Amygdala (tissue), 56 donors: ENCODE results near the gene CHL1.

ENCODE experiments used
- DNase-seq, 56 donors: peaks; one replicate each; lab custom pipeline; 2025; lab: John Stamatoyannopoulos, UW

The CHL1 gene

GRCh38 chr3:217099-217813 lies 20.7 kb downstream of the CHL1 start:
- no peak for DNase-seq

GRCh38 chr3:217948-218347 lies 21.4 kb downstream of the CHL1 start:
- DNase-seq, result no peak

DNA sequence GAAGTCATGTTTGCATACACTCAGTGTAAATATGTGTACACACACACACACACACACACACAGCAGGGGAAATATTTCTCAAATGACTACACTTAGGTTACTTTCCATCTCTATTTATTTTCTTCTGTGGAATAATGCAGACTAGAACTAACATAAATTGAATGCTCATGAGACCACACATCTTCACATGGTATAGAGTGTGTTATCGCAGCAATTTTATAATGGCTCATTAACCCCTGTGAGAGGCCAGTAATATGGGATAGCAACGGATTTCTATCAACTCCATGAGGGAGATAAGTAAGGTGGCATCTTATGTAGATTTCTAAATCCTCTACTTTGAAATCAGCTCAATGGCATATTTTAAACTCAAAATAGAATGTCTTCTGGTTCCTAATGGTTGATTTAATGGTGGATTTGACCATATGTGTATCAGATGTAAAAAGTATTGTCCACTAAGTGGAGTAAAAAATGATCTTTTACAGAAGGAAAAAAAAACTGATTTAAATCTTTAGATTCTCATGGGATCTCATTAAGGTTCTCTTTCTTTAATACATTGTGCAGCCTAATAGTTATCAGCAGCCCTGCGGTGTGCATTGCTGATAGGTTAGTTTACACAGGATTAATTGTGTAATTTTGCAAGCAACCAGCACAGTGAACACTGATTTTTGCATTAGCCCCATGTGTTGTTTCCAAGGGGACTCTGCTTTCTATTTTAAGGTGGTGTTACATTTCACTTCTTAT lies 32.0 kb downstream of the CHL1 start:
- DNase-seq, result no peak

DNA sequence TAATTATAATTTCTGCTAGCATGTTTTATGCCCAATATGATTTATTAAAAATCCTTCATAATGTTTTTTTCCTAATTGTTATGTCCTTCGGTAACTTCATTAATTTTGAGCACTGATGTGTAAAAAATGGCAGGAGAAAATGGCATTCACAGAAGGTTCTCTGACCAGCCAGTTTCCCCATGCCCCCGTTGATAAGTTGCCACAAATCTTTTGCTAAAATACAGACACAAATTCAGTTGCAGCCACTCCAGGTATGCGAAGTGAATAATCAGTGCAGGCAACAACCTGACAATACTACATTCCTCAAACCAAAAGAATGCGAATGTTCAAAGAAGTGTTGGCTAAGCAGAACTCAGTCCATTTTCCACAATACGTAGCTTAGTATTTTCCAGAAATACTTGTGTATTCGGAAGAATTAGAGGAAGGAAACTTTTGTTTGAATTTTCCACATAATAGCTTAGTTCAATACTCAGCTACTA lies 32.7 kb downstream of the CHL1 start:
- DNase-seq, result no peak

GRCh38 chr3:236881-237280 lies 40.3 kb downstream of the CHL1 start:
- no peak for DNase-seq

GRCh38 chr3:242602-243355 lies 46.2 kb downstream of the CHL1 start:
- no peak for DNase-seq

DNA sequence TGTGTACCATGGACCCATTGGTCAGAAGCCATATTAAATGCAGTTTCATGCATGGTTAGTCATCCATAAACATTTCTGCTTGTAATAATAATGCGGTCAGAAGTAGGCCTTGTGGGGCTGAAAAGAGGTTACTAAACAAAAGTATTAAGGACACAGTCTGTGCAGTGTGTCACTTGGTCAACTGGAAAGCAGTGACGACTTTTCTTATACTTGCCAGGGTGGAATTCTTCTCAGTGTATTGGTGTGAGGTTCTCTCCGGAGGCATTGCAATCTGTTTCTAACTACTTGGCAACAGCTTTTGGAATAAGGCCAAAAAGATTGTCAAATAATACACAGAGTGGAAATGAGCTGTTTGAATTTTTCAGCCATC lies 46.8 kb downstream of the CHL1 start:
- DNase-seq, result peak in 4 of 56 donors; percentile 2 to 8 (median 5)

- no peak for DNase-seq
These were observed 47.5 kb downstream of the CHL1 start for GRCh38 chr3:244041-244440.

GRCh38 chr3:247916-248315 lies 51.4 kb downstream of the CHL1 start:
- no peak for DNase-seq

- DNase-seq, result no peak
These were observed 52.4 kb downstream of the CHL1 start for GRCh38 chr3:248864-249520.

DNA sequence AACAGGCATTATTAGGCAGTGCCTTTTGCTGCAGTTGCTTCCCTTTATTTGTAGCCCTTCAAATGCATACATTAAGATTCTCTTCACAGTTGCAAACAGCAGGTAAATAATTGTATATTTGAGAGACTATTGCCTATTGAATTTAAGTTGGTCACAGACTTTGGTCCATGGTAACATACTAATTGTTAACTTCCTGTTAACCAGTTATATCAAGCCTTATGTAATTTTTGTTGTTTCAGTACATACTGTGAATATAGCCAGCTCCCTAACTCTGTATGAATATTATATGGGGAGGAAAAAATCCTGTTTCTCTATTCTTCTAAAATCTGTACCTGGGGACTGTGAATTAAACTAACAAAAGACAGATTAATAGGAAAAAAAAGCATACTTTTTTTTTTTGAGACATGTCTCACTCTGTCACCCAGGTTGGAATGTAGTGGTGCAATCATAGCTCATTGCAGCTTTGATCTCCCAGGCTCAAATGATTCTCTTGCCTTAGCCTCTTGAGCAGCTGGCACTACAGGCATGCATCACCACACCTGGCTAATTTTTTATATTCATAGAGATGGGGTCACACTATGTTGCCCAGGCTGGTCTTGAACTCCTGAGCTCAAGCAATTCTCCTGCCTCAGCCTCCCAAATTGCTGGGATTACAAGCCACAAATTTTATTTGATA lies 53.2 kb downstream of the CHL1 start:
- no peak for DNase-seq

- DNase-seq, result no peak
These were observed 59.9 kb downstream of the CHL1 start for GRCh38 chr3:256501-256900.

DNA sequence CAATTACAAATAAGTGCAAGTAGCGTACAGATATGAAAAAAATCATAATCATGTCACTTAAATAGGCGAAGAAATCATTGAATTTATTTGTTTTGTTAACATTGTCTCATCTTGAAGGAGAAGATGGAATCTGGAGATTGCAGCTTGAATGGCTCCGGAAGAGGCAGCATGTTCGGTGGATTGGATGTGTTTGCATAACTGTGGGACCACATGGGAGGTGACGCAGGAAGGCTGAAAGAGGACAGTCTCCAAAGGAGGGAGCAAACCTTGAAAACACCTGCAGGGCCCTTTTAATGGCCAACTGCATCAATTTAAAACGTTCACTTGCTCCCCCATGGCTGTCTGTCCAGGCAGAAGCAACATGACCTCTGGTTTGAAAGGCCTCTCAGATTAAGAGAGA lies 61.3 kb downstream of the CHL1 start:
- DNase-seq, result no peak

DNA sequence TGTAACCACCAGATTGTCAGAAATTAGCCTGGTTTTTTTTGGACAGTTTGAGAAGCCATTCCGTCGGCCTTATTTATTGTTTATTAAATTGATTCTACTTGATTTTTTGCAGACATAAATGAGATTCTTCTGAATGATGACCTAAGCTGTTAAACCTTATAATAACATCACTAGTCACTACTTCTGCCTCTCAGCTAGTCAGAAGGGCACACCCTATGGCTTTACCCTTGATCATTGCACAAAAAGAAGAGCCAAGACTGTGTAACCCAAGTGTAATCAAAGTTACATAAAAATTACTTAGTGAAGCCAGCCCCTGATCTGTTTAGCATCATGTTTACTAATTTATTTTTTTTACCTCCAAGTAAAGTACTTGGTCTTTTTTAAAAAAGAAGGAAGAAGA lies 64.3 kb downstream of the CHL1 start:
- DNase-seq, result no peak

DNA sequence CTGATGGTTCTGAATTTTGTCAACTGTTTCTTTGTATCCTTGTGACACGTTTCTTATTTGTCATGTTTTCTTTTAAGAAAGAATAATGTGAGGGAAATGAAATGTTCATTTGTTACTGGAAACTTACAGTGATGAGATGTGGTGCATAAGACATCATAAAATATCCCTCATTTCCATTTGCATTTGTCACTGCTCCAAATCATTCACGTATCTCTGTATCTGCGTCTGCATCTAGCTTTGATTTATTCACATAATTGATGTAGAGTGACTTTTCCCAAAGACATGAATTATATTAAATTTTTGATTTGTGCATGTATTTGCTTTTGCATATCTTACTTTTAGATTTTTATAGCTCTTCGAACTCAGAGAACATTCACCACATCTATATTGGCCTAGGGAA lies 66.8 kb downstream of the CHL1 start:
- no peak for DNase-seq

DNA sequence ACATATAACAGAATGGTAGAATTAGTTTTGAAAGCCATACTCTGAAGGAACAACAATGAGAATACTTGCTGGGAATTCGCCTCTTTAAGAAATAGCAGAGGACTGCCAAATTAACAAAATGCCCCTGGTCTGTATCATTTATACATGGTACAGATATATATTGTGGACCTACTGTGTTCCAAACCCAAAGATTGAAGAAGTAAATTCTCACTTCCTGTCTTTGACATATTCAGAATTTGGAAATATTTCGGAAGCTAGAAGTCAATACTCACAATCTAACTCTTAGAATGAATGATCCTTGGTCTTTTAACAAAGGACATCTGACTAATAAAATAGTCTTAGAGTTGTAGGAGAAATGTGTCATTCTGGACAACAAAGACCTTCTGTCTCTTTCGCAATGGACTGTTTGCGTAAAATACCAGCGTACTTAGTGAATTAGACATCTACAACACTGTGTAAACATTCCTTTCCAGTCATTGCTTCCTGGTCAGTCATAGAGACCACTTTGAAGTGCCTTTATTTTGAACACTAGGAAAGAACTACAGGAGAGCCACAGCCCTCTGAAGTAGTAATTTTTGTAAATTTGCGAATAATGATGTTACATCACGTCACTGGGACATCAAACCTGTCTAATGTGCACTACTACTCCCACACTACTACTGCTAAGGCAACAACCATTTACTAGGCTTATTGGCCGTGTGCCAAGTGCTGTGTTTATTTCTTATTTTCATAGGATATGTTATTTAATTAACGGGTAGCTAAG lies 68.0 kb downstream of the CHL1 start:
- DNase-seq, result no peak

GRCh38 chr3:267101-267500 lies 70.5 kb downstream of the CHL1 start:
- DNase-seq, result no peak

DNA sequence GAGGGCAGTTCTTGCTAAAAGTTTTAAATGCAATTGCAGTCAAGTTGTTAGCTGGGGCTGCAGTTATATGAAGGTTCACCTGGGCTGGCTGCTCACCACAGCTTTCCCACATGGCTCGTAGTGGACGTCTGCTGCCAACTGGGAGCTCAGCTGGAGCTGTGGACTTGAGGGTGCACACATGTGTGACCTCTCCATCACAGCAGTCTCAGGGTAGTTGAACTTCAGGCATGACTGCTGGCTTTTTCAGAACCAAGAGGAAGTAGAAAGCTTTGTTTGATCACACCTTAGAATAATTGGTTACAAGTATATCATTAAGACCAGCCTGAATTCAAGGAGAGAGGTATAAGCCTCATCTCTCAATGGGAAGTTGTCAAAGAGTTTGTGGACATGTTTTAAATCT lies 74.1 kb downstream of the CHL1 start:
- DNase-seq, result no peak

DNA sequence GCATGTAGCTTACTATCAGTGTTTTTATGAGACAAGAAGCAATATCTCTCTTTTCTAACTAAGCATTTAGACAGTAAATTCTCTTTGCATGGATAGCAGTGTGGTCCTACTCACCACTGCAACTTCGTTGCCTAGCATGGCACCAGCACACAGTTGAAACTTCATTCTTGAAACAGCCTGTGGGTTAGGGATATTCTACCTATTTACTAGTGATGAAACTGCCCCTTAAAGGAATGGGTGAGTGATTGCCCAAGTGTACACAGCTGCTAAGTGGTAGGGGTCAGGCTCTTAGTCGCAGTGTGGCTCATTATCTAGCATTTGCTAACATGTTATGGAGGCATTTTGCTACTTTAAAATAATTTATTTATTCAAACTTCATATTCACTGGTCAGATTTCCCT lies 78.4 kb downstream of the CHL1 start:
- no peak for DNase-seq

GRCh38 chr3:277873-278272 lies 81.3 kb downstream of the CHL1 start:
- DNase-seq, result peak in 3 of 56 donors; percentile 1 to 15 (median 15)
